Measurements from ENCODE around the gene SLC12A4.
"Not testable (repeated sequence)": the region's sequence is repeated elsewhere in the genome, so short reads cannot be mapped to it uniquely, and the experiment has no call there.

Gene SLC12A4

GRCh38 chr16:67968400-67969253 lies at the start of gene SLC12A4:
Gene SLC12A4, minus strand, starts transcription at chr16:67968637. Its CDS starts 84 bp downstream, at chr16:67968553.
- DNase-seq = peak; percentile 86

- no peak for DNase-seq
Measured at GRCh38 chr16:68015681-68016080, 47.2 kb upstream of the SLC12A4 start, which contains the start of gene DPEP2NB. Gene DPEP2NB, minus strand, starts transcription at chr16:68015911. Its CDS starts 141 bp downstream, at chr16:68015770.

- no peak for DNase-seq
Measured at GRCh38 chr16:68013440-68013839, 45.0 kb upstream of the SLC12A4 start.

GRCh38 chr16:68009872-68010271 lies 41.4 kb upstream of the SLC12A4 start:
- DNase-seq = not testable (repeated sequence)

- no peak for DNase-seq
Measured at GRCh38 chr16:68009157-68009735, 40.8 kb upstream of the SLC12A4 start.

- DNase-seq = no peak
Measured at GRCh38 chr16:68005786-68006286, 37.4 kb upstream of the SLC12A4 start.

GRCh38 chr16:68005211-68005610 lies 36.8 kb upstream of the SLC12A4 start:
- no peak for DNase-seq

- DNase-seq = no peak
Measured at GRCh38 chr16:68003031-68003430, 34.6 kb upstream of the SLC12A4 start.

GRCh38 chr16:68000450-68000849 lies 32.0 kb upstream of the SLC12A4 start:
- no peak for DNase-seq

GRCh38 chr16:67999985-68000384 lies 31.5 kb upstream of the SLC12A4 start:
- DNase-seq = no peak

- peak; percentile 36 for DNase-seq
Measured at GRCh38 chr16:67998779-67999688, 30.6 kb upstream of the SLC12A4 start, which contains the start of gene DPEP2. Gene DPEP2, minus strand, starts transcription at chr16:67999484. Its CDS starts 6,272 bp downstream, at chr16:67993212.

- not testable (repeated sequence) for DNase-seq
Measured at GRCh38 chr16:67998231-67998778, 29.9 kb upstream of the SLC12A4 start.

GRCh38 chr16:67996666-67997065 lies 28.2 kb upstream of the SLC12A4 start:
- DNase-seq = no peak

- DNase-seq = no peak
Measured at GRCh38 chr16:67995423-67995822, 27.0 kb upstream of the SLC12A4 start.

- not testable (repeated sequence) for DNase-seq
Measured at GRCh38 chr16:67994040-67994408, 25.6 kb upstream of the SLC12A4 start.

- peak; percentile 81 for DNase-seq
Measured at GRCh38 chr16:67993207-67994039, 25.0 kb upstream of the SLC12A4 start.

GRCh38 chr16:67992661-67993206 lies 24.3 kb upstream of the SLC12A4 start:
- no peak for DNase-seq

- DNase-seq = no peak
Measured at GRCh38 chr16:67990018-67990386, 21.6 kb upstream of the SLC12A4 start.

- DNase-seq = no peak
Measured at GRCh38 chr16:67989322-67990017, 21.0 kb upstream of the SLC12A4 start.

- no peak for DNase-seq
Measured at GRCh38 chr16:67988675-67989074, 20.2 kb upstream of the SLC12A4 start.
